ENCODE data around the gene FGF12.

Gene FGF12

GRCh38 chr3:192651836-192652512, 75.4 kb downstream of the FGF12 start:
- no peak overlapping the region for H3K4me3 ChIP-seq (ENCODE audit: low read length)
- TF ChIP-seq CTCF (conservative IDR thresholded peaks at IDR 0.05; ENCODE audit: low read depth, low read length) = no peak
- no peak for DNase-seq (ENCODE audit: low read depth)

GRCh38 chr3:192645437-192645836, 81.9 kb downstream of the FGF12 start:
- H3K4me3 ChIP-seq (ENCODE audit: low read length) = no peak overlapping the region
- no peak for TF ChIP-seq CTCF (conservative IDR thresholded peaks at IDR 0.05; ENCODE audit: low read depth, low read length)
- DNase-seq (ENCODE audit: low read depth) = no peak

- H3K4me3 ChIP-seq (ENCODE audit: low read length) = no peak overlapping the region
- DNase-seq (ENCODE audit: low read depth) = no peak
- no peak for TF ChIP-seq CTCF (conservative IDR thresholded peaks at IDR 0.05; ENCODE audit: low read depth, low read length)
Observed at GRCh38 chr3:192642651-192643050, 84.7 kb downstream of the FGF12 start.

- no peak for TF ChIP-seq CTCF (conservative IDR thresholded peaks at IDR 0.05; ENCODE audit: low read depth, low read length)
- no peak overlapping the region for H3K4me3 ChIP-seq (ENCODE audit: low read length)
- DNase-seq (ENCODE audit: low read depth) = no peak
Observed at GRCh38 chr3:192641919-192642318, 85.4 kb downstream of the FGF12 start.

- DNase-seq (ENCODE audit: low read depth) = no peak
- no peak overlapping the region for H3K4me3 ChIP-seq (ENCODE audit: low read length)
Observed at GRCh38 chr3:192639987-192640386, 87.4 kb downstream of the FGF12 start.

DNA sequence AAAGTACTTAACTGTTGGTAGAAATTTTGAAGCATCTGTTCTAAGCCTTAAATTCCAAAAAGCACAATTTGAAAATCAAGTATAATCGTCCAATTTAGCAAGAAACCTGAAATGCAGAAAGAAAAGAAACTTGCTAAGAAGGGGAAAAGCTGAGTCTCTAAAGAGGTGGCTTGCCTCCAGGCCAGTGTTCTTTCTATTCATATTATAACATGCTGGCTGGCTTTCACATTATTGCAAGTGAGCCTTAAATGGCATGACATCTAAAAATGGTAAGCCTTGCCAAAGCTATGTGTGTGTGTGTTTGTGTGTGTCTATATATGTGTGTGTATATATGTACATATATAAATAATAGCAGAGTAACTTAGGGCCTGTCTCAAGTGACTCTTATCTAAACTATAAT, 89.5 kb downstream of the FGF12 start:
- no peak for DNase-seq (ENCODE audit: low read depth)
- TF ChIP-seq CTCF (conservative IDR thresholded peaks at IDR 0.05; ENCODE audit: low read depth, low read length) = no peak
- H3K4me3 ChIP-seq (ENCODE audit: low read length) = no peak overlapping the region

More at GRCh38 chr3:192639987-192640386, 87.4 kb downstream of the FGF12 start:
- TF ChIP-seq CTCF (conservative IDR thresholded peaks at IDR 0.05; ENCODE audit: low read depth, low read length) = no peak

Measured in retinal pigment epithelial cell (primary cell).